Motor neuron (in vitro differentiated cells): ENCODE results near the gene SCD. TPM values are rescaled to one million over a fixed set of nuclear protein-coding genes. Genes with fewer than 3 reads are reported as not detected.

Experiments used
- ATAC-seq, 8 experiments: fragments of 200-7000 bp; cut with Tn5 transposase; replicated peaks in 6 of 8; 2 replicates each; pipeline ENCODE4 v1.8.0; 2021; ENCODE audit warnings: mild to moderate bottlenecking in 8 of 8, moderate library complexity in 8 of 8
- H3K27ac ChIP-seq, 2 donors: fragments of 250-450 bp; sonication (Bioruptor Pico); 2 replicates each; pipeline ENCODE4 v1.9.0; 2021; ENCODE audit warnings: antibody characterized with exemption in 2 of 2, mild to moderate bottlenecking in 2 of 2, moderate library complexity in 1 of 2
- H3K4me1 ChIP-seq, 2 donors: fragments of 250-450 bp; sonication (Bioruptor Pico); replicated peaks in 1 of 2; 2 replicates each; pipeline ENCODE4 v1.6.1; 2021; ENCODE audit warnings: antibody characterized with exemption in 2 of 2, mild to moderate bottlenecking in 2 of 2, moderate library complexity in 1 of 2
- H3K4me3 ChIP-seq, 5 donors: fragments of 250-450 bp; sonication (Bioruptor Pico); 2 replicates each; pipeline ENCODE4 v1.9.0; 2021; ENCODE audit warnings: antibody characterized with exemption in 5 of 5, mild to moderate bottlenecking in 5 of 5, moderate library complexity in 4 of 5
- WGBS, 10 experiments: fragments of 450-650 bp; shearing (Covaris generic); methylation state at CpG; one replicate each; pipeline ENCODE4 v1.0.0; 2022; 5-methylcytosine and 5-hydroxymethylcytosine counted together
- in situ Hi-C, 9 experiments: fragments of 400-800 bp; cut with MboI; loops; one replicate each; pipeline ENCODE4 v1.15.0; 2021; ENCODE audit warnings: low sequenced_read_pairs in 9 of 9, low pct_unique_long_range_greater_than_20kb in 2 of 9; ENCODE audit not compliant: unreplicated experiment in 9 of 9
- total RNA-seq, 8 experiments: library from RNA; unstranded; fragments of 300-600 nt; gene quantifications; 2 replicates each; pipeline versions ENCODE4 v1.2.3 to v1.2.4, GENCODE V29; 2022

Gene SCD
- total RNA-seq, 8 experiments from 2014 or later: 100 to 535 (median 198) TPM

- in situ Hi-C loops: loop anchor here in 8 of 9 experiments (25.0 kb wide), 2 partner anchors 110 to 185 kb away; partner anchors contain the start of gene SEC31B (in 2 of the 8)
- no peak overlapping the region for H3K27ac ChIP-seq
- ATAC-seq: peak in 2 of 8 experiments; percentile 87 to 91
- WGBS, 10 experiments: 4 to 46% (median 20%) methylated on average over 1 to 5 of the region's 8 CpGs; no CpG with 5 or more reads in 1 of the 10 experiments
- no peak overlapping the region for H3K4me3 ChIP-seq
- peaks cover 8 to 11% of the 10 kb centered on the region in 2 donors for H3K4me1 ChIP-seq
Observed at GRCh38 chr10:100327007-100327717, 19.9 kb upstream of the SCD start.

- 0 to 58% (median 29%) methylated on average over 1 to 3 of the region's 3 CpGs; no CpG with 5 or more reads in 3 of the 10 experiments for WGBS, 10 experiments
- H3K4me1 ChIP-seq: peaks cover 8 to 11% of the 10 kb centered on the region in 2 donors
- in situ Hi-C loops: loop anchor here in 8 of 9 experiments (25.0 kb wide), 2 partner anchors 110 to 185 kb away; partner anchors contain the start of gene SEC31B (in 2 of the 8)
- ATAC-seq: peak in 2 of 8 experiments; percentile 24 to 57
- no peak overlapping the region for H3K4me3 ChIP-seq
- H3K27ac ChIP-seq: no peak overlapping the region
Observed at GRCh38 chr10:100327718-100328009, 19.4 kb upstream of the SCD start.

- Histone ChIP-seq H3K27ac (no peak overlapping the region), H3K4me3 (no peak overlapping the region), H3K4me1 (peaks cover 8 to 11% of the 10 kb centered on the region in 2 donors)
- no peak for ATAC-seq
- 20 to 93% (median 43%) methylated on average over 2 to 5 of the region's 5 CpGs for WGBS, 10 experiments
- in situ Hi-C loops: loop anchor here in 8 of 9 experiments (25.0 kb wide), 2 partner anchors 109 to 184 kb away; partner anchors contain the start of gene SEC31B (in 2 of the 8)
Observed at GRCh38 chr10:100328198-100328597, 18.8 kb upstream of the SCD start.

- peaks cover 8 to 11% of the 10 kb centered on the region in 2 donors for H3K4me1 ChIP-seq
- ATAC-seq: peak in 5 of 8 experiments; percentile 81 to 96 (median 94)
- in situ Hi-C loops: loop anchor here in 8 of 9 experiments (25.0 kb wide), 2 partner anchors 107 to 182 kb away; partner anchors contain the start of gene SEC31B (in 2 of the 8)
- peak within 1 kb of the TSS; percentile 2 to 43 for H3K27ac ChIP-seq
- 60% methylated on average over 1 of the region's 5 CpGs; no CpG with 5 or more reads in 9 of the 10 experiments for WGBS, 10 experiments
- no peak within 1 kb of the TSS for H3K4me3 ChIP-seq
Observed at GRCh38 chr10:100330079-100330478, 17.0 kb upstream of the SCD start, which contains the start of gene PKD2L1. TSS of gene PKD2L1 (minus strand) at chr10:100330228. CDS start at chr10:100330103, 125 bp downstream.

- H3K4me3 ChIP-seq: no peak overlapping the region
- in situ Hi-C loops: loop anchor here in 8 of 9 experiments (25.0 kb wide), 2 partner anchors 104 to 179 kb away; partner anchors contain the start of gene SEC31B (in 2 of the 8)
- H3K4me1 ChIP-seq: peaks cover 8 to 11% of the 10 kb centered on the region in 2 donors
- 0 to 72% (median 40%) methylated on average over 1 to 4 of the region's 4 CpGs; no CpG with 5 or more reads in 4 of the 10 experiments for WGBS, 10 experiments
- ATAC-seq: no peak
- no peak overlapping the region for H3K27ac ChIP-seq
Observed at GRCh38 chr10:100333106-100333505, 13.9 kb upstream of the SCD start.

- 0 to 100% (median 58%) methylated on average over 1 to 2 of the region's 2 CpGs; no CpG with 5 or more reads in 2 of the 10 experiments for WGBS, 10 experiments
- in situ Hi-C loops: loop anchor here in 8 of 9 experiments (25.0 kb wide), 2 partner anchors 103 to 178 kb away; partner anchors contain the start of gene SEC31B (in 2 of the 8)
- no peak overlapping the region for H3K27ac ChIP-seq
- no peak overlapping the region for H3K4me3 ChIP-seq
- H3K4me1 ChIP-seq: peaks cover 8 to 11% of the 10 kb centered on the region in 2 donors
- no peak for ATAC-seq
Observed at GRCh38 chr10:100333661-100334440, 13.2 kb upstream of the SCD start.

GRCh38 chr10:100334762-100335161 is 12.3 kb upstream of the SCD start:
- Histone ChIP-seq H3K4me1 (peaks cover 8 to 10% of the 10 kb centered on the region in 2 donors), H3K4me3 (no peak overlapping the region), H3K27ac (no peak overlapping the region)
- 15 to 88% (median 58%) methylated on average over 2 to 8 of the region's 9 CpGs; no CpG with 5 or more reads in 3 of the 10 experiments for WGBS, 10 experiments
- no peak for ATAC-seq
- in situ Hi-C loops: loop anchor here in 8 of 9 experiments (25.0 kb wide), 2 partner anchors 103 to 178 kb away; partner anchors contain the start of gene SEC31B (in 2 of the 8)

- Histone ChIP-seq H3K27ac (no peak overlapping the region), H3K4me3 (no peak overlapping the region), H3K4me1 (peaks cover 0 to 8% of the 10 kb centered on the region in 2 donors)
- in situ Hi-C loops: loop anchor here in 8 of 9 experiments (25.0 kb wide), 2 partner anchors 99 to 174 kb away; partner anchors contain the start of gene SEC31B (in 2 of the 8)
- 20 to 100% (median 29%) methylated on average over 1 to 3 of the region's 4 CpGs; no CpG with 5 or more reads in 3 of the 10 experiments for WGBS, 10 experiments
- peak; percentile 60 to 82 (median 76) for ATAC-seq
Observed at GRCh38 chr10:100338434-100339036, 8.5 kb upstream of the SCD start.

- H3K27ac ChIP-seq: no peak overlapping the region
- peaks cover 0 to 8% of the 10 kb centered on the region in 2 donors for H3K4me1 ChIP-seq
- ATAC-seq: no peak
- no peak overlapping the region for H3K4me3 ChIP-seq
- in situ Hi-C loops: loop anchor here in 8 of 9 experiments (25.0 kb wide), 2 partner anchors 98 to 173 kb away; partner anchors contain the start of gene SEC31B (in 2 of the 8)
- 0 to 78% (median 70%) methylated on average over 1 to 4 of the region's 5 CpGs; no CpG with 5 or more reads in 7 of the 10 experiments for WGBS, 10 experiments
Observed at GRCh38 chr10:100339236-100339635, 7.8 kb upstream of the SCD start.

GRCh38 chr10:100340948-100341847 is 5.8 kb upstream of the SCD start:
- H3K4me1 ChIP-seq: peaks cover 8 to 20% of the 10 kb centered on the region in 2 donors
- H3K27ac ChIP-seq: peak overlapping the region in 1 of 2 donors; percentile 37
- WGBS, 10 experiments: 40 to 100% (median 75%) methylated on average over 1 to 8 of the region's 12 CpGs
- peak in 6 of 8 experiments; percentile 11 to 67 (median 50) for ATAC-seq
- in situ Hi-C loops: loop anchor here (10.0 to 25.0 kb wide), 3 partner anchors 94 to 171 kb away; partner anchors contain the start of gene SEC31B (in 2 of the 9)
- no peak overlapping the region for H3K4me3 ChIP-seq

GRCh38 chr10:100341953-100342626 is 4.9 kb upstream of the SCD start:
- in situ Hi-C loops: loop anchor here (10.0 to 25.0 kb wide), 3 partner anchors 93 to 170 kb away; partner anchors contain the start of gene SEC31B (in 2 of the 9)
- H3K27ac ChIP-seq: no peak overlapping the region
- ATAC-seq: peak in 5 of 8 experiments; percentile 13 to 59 (median 29)
- no peak overlapping the region for H3K4me3 ChIP-seq
- 0 to 100% (median 60%) methylated on average over 1 to 9 of the region's 9 CpGs; no CpG with 5 or more reads in 5 of the 10 experiments for WGBS, 10 experiments
- H3K4me1 ChIP-seq: peaks cover 8 to 20% of the 10 kb centered on the region in 2 donors
